Bronchial epithelial cell (primary cell): Measurements from ENCODE around the gene DTX2. TPM values are rescaled to one million over a fixed set of nuclear protein-coding genes. Genes with fewer than 3 reads are reported as not detected.
"Not testable (repeated sequence)": the region's sequence is repeated elsewhere in the genome, so short reads cannot be mapped to it uniquely, and the experiment has no call there.

Source experiments
- DNase-seq: peaks from one replicate; pipeline ENCODE4 v3.0.0-alpha.2; 2010; ENCODE audit warnings: low read depth
- FAIRE-seq: peaks from 2 replicates; lab custom pipeline; 2011; peaks lifted over from hg19 to GRCh38; lab: Jason Lieb, UNC
- H3K27me3 ChIP-seq: 2 replicates; pipeline ENCODE4 v1.5.1; 2011; ENCODE audit warnings: low read length; ENCODE audit not compliant: control insufficient read depth, insufficient read depth
- H3K36me3 ChIP-seq: 2 replicates; pipeline ENCODE4 v1.5.1; 2011; ENCODE audit warnings: low read length; ENCODE audit not compliant: control insufficient read depth, insufficient read depth
- H3K4me3 ChIP-seq: 2 replicates; pipeline ENCODE4 v1.5.1; 2011; ENCODE audit warnings: mild to moderate bottlenecking, low read depth, low read length, control low read depth
- total RNA-seq: library from RNA; depleted of rRNA; stranded (reverse); fragments of >200 nt; gene quantifications from 2 replicates; pipeline ENCODE4 v1.2.1, GENCODE V29; 2014
- TF ChIP-seq, protein P1 (sequence below): IDR thresholded peaks from 2 replicates; pipeline ENCODE4 v1.5.1; 2011; ENCODE audit warnings: mild to moderate bottlenecking, moderate library complexity, low read length, control low read depth, inconsistent platforms; ENCODE audit not compliant: insufficient read depth, severe bottlenecking

Gene DTX2
- total RNA-seq, 1 donor from 2014 or later, result 10.8 TPM

DNA sequence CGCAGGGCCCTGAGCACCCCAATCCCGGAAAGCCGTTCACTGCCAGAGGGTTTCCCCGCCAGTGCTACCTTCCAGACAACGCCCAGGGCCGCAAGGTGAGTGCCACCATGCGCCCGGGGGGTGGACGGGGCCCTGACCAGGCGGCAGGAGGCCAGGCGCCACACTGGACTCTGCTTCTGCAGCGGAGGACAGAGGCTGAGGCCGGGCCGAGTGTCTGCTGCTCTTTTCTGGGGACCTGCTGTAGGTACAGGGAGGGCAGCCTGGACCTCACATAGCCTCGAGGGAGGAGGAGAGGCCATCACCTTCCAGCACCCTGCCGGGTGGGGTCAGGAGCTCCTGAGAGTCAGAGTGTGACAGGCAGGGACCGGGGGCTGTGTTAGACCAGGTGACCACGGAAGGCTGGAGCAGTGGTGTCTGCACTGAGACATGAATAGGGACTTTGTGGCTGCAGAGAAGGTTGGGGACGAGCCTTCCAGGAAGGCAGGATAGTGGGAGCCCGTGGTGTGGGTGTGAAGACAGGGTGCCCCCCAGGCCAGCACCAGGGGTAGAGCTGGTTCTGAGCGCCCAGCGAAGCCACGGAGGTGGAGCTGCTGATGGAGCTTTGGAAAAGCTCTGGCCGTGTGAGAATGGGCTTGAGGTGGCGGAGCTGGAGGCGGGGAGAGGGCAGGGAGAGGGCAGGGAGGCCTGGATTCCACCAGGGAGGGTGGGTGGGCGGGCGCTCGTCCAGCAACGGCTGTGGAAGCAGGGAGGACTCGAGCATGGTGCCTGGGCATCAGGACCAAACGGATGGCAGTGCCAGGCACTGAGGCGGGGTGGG, 43.0 kb downstream of the DTX2 start:
- not testable (repeated sequence) for DNase-seq, FAIRE-seq, H3K4me3 ChIP-seq, H3K27me3 ChIP-seq
- peaks cover 14% of the 10 kb centered on the region for H3K36me3 ChIP-seq

- TF ChIP-seq, protein P1, sequence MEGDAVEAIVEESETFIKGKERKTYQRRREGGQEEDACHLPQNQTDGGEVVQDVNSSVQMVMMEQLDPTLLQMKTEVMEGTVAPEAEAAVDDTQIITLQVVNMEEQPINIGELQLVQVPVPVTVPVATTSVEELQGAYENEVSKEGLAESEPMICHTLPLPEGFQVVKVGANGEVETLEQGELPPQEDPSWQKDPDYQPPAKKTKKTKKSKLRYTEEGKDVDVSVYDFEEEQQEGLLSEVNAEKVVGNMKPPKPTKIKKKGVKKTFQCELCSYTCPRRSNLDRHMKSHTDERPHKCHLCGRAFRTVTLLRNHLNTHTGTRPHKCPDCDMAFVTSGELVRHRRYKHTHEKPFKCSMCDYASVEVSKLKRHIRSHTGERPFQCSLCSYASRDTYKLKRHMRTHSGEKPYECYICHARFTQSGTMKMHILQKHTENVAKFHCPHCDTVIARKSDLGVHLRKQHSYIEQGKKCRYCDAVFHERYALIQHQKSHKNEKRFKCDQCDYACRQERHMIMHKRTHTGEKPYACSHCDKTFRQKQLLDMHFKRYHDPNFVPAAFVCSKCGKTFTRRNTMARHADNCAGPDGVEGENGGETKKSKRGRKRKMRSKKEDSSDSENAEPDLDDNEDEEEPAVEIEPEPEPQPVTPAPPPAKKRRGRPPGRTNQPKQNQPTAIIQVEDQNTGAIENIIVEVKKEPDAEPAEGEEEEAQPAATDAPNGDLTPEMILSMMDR, result no peak
- DNase-seq, result no peak
- H3K4me3 ChIP-seq, result no peak overlapping the region
- FAIRE-seq, result peak; percentile 28
- H3K36me3 ChIP-seq, result peaks cover 14% of the 10 kb centered on the region
- no peaks in the 10 kb centered on the region for H3K27me3 ChIP-seq
Measured at GRCh38 chr7:76505168-76506080, 43.9 kb downstream of the DTX2 start.

GRCh38 chr7:76506081-76506440, 44.6 kb downstream of the DTX2 start:
- TF ChIP-seq, protein P1, result no peak
- FAIRE-seq (no peak), DNase-seq (no peak)

GRCh38 chr7:76506643-76507042, 45.1 kb downstream of the DTX2 start:
- H3K4me3 ChIP-seq, FAIRE-seq: not testable (repeated sequence)
- peaks cover 14% of the 10 kb centered on the region for H3K36me3 ChIP-seq

More at GRCh38 chr7:76506081-76506440, 44.6 kb downstream of the DTX2 start:
- Histone ChIP-seq H3K27me3 (no peaks in the 10 kb centered on the region), H3K36me3 (peaks cover 14% of the 10 kb centered on the region), H3K4me3 (no peak overlapping the region)

GRCh38 chr7:76507723-76508406, 46.4 kb downstream of the DTX2 start:
- DNase-seq, result peak; percentile 8

More at GRCh38 chr7:76506643-76507042, 45.1 kb downstream of the DTX2 start:
- not testable (repeated sequence) for DNase-seq, H3K27me3 ChIP-seq

More at GRCh38 chr7:76507723-76508406, 46.4 kb downstream of the DTX2 start:
- TF ChIP-seq, protein P1, result no peak
- H3K27me3 ChIP-seq, result no peaks in the 10 kb centered on the region
- peak; percentile 28 for FAIRE-seq
- peaks cover 13% of the 10 kb centered on the region for H3K36me3 ChIP-seq
- H3K4me3 ChIP-seq, result no peak overlapping the region
